GM19193 (cell line): ENCODE data around the gene VCP.

Source experiments
- POLR2A ChIP-seq: IDR thresholded peaks from 4 replicates; pipeline ENCODE4 v1.6.1; 2011; ENCODE audit not compliant: insufficient read depth, insufficient read length; ENCODE audit errors: extremely low read depth

VCP gene

DNA sequence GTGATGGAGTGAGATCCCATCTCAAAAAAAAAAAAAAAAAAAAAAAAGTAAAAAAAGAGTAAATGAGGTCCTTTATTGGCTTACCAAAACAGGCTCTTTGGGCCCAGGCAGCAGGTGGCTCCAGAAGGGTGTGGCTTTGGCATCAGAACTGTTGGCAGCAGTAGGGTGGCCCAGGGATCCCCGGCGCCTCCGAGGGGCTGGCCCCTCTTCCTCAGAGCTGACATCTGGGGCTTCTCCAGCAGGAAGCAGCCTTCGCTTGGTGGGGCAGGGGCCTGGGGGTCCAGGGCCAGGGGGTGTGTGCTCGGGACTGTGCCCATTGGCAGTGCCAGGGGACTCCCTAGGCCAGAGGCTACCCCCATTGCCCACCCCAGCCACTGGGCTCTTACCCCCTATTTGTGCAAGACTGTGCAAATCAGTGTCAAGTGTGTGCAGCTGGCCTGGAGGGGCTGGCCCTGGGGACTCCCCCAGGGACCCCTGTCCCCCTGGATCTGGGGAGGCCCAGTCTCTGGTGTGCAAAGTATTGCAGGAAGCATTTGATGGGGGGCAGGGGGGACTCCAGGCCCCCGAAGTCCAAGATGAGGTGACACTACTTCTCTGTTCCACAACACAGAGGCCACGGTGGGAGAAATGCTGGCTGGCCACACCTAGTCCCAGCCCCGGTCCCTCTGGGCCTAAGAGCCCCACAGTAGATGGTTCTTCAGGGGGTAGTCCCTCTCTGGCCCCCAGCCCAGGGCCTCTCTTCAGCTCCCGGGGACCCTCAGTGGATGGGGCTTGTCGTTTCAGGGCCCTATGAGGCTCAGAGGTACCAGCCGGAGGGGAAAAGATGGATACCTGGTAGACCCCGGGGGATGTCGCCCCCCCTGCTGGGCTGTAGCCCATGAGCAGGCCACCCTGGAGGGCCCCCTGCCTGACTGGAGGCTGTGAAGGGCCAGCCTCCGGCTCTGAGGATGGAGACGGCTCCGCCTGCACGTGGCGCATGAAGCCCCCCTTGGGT is 35.2 kb upstream of the VCP start:
- TF ChIP-seq POLR2A = no peak

DNA sequence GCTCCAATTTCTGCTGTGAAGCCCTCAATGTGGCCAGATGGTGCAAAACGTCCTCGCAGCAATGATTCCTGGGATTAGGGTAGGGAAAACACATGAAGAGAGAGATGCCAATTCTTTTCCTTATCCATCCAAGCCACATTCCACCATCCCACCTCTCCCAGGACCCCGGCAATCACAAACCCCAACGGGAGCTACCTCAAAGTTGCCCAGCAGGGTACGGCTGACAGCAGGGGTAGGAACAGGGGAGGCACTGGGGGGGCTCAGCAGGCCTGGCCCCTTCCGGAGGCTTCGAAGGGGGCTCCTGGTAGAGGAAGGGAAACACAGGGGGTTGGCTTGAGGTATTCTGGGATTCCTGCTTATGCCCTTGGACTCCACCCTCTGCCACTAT is 33.9 kb upstream of the VCP start:
- TF ChIP-seq POLR2A = no peak

DNA sequence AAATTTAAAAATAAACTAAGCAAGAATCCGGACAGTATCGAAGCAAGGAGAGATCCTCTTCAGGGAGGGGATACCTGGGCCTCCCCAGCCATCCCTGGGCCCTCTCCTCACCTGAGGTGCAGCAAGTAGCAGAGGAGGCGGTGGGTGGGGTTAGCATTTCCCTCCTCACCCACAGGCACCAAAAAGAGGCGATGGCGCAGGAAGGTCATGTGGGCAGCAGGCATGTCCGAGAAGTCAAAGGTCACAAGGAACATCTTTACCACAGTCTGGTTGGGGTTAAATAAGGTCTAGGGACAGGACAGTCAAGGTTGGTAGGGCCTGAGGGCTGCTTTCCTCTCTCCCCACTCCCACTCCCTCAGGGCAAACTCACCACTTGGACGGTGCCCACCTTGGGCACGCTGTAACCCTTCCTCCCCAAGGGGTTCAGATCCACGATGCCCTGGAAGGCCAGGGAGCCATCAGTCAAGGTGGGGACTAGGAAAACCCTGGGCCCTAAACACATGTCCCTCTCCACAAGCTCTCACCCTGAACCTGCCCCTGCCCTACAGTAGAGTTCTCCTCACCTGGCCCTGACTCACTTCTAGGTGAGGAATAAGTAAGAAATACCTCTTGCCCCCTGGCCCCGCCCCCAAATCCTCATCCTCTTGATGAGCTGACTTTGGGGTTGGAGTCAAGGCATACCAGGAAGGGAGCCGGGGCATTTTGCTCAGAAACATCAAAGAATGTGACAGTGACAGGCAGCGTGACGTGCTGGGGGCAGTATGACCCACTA is 33.3 kb upstream of the VCP start:
- TF ChIP-seq POLR2A = no peak

DNA sequence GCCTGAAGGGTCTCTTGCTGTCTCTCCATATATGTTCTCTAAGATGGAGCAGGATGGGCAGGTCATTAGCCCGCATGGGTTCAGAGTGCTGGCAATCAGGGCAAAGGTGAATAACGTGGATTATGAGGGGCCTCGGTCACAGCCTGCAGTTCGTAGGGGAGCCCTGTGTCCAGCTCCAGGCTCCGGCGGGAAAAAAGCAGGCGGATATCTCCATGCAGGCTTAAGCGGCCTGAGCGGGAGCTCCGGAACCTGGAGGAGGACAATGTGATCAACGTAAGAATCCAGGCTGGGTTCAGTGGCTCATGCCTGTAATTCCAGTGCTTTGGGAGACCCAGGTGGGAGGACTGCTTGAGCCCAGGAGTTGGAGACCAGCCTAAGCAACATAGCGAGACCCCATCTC is 32.7 kb upstream of the VCP start:
- no peak for TF ChIP-seq POLR2A

DNA sequence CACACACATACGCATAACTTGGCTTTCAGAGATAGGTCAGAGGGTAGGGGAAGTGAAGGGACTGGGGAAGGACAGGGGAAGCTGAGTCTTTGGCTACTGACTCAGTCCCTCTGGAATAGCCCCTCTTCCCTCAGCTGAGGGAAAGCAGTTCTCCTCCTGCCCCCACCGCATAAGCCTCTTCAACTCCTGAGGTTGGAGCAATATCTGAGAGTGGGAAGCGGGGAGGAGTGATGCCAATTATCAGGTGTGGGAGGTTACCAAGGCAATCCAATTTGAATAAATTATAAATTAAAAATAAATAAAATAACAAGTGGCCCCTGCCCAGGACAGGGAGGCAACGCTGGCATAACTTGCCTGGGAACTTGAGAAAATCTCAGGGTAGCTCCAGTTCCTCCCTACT is 32.2 kb upstream of the VCP start:
- TF ChIP-seq POLR2A = no peak

DNA sequence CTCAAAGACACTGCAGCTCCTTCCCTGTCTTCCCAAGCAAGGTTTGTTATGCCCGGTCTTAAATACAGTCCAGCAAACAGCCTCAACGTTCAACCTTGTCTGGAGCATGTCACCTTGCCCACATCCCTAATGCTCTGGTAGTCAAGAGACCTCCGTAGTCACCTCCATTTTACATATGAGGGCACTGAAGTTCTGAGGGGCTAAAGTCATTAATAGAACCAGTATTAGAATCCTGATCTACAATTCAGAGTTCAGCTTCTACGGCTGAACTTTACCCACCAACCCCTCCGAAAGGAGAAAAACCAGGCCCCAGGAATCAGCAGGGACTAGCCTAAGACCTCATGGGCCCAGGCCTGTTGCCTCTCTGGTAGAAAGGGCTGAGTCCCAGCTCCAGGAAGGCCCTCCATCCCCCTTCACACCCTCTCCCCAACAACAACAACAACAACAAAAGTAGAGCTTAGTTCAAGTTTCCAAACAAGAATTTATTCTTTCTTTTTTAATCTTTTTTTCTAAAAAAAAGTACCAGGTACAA is 31.3 kb upstream of the VCP start:
- TF ChIP-seq POLR2A = no peak

DNA sequence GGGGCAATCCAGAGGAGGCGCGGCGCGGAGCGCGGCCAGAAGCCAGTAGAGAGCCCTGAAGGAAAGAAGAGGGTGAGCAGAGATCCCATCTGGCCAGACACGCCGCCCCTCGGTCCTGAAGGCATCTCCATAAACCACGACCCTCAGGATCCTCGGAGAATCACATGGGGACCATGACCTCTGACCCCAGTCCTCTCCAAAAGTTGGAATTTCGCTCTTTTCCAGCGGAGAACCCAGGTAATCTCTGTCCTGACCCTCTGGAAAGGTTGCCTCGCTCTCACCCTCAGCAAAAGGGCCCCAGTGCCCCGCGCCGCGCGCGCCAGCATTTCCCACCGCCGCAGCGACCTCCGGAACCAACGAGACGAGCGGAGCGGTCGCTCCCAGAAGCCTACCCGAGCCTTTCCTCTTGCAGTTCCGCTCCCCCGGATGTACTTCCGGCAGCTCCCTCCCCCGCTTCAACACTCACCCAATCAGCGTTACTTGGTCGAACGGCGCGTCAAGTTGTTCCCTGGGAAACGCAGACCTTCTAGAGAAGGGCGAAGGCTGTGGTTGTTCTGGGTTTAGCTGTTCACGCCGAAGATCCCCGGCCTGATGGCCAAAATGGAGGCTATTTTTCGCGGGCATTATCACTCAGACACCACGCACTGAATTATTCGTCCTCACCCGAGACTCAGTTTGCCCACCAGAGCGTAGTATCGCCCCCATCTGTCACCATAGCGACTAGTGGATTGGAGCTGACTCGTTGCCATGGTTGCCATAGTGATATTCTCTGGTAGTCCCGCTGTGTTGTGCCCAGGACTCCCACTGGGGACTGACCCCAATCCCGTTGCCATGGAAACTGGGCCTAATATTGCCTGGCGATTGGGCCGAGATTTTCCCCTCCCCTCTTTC is 30.6 kb upstream of the VCP start, which contains the start of gene STOML2:
STOML2 (minus strand) TSS at position 363 of the 891 bp plus-strand sequence; CDS start at position 326, 37 bp downstream.
- TF ChIP-seq POLR2A = peak; percentile 88

DNA sequence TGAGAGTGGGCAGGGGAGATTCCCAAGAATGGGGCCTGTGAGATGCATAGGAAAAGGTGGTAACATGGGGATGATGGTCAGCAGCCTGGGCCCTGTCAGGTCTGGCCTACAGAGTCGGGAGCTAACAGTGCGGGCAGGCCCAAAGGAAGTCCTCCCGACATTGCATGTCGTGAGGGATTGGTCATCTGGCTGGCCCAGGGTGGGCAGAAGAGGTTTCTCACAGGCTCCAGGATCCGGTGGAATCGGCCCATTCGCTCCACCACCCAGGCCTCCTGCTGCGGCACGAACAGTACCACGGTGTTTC is 30.0 kb upstream of the VCP start:
- TF ChIP-seq POLR2A = no peak

DNA sequence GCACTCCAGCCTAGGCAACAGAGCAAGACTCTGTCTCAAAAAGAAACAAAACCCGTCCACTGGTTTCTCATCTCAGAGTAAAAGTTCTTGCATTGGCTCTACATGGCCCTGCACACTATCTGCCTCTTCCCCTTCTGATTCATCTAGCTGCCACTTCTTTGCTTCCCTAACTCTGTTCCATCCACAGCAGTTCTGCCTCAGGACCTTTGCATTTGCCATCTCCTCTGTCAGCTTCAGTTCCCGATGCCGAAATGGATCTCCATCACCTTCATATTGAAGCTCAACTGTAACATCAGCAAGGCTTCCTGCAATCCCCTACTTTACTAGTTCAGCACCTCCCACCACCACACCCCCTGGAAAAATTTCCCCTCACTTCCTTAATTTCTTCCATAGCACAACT is 25.1 kb upstream of the VCP start:
- no peak for TF ChIP-seq POLR2A

DNA sequence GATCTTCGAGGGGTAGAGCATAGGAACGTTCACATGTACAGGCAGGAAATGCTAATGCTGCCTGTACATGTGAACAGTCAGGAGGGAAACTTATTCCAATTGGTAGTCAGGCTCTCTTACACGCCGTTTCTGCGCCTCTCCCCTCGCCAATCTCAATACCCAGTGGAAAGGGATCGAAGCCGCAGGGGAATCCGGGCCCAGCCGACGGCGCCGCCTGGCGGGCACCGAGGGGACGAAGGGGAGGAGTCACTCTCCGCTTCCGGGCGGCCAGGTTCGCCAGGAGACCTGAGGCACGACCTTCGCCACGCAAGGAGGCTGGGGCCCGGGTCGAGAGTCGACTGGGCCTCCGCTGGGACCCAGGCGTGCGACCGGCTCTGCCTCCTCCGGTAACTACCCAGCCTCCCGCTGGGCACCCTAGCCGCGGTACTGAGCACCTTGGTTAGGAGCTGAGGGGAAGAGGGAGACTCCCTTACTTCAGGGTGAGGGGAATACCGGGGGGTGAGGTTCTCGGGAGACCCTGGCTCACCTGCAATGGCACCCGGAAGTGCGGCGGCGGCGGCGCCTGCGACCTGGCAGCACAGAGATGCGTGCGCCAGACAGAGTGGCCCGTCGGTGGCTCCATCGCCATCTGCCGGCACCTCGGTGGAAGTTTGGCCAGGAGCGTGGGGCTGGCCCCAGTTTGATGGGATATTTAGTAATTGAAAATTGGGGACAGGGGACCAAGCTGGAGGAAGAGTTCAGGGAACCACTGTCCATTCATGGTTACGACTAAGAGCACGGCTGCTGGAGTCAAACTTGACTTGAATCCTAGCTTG is 23.8 kb upstream of the VCP start, which contains the start of gene PIGO:
PIGO (minus strand) TSS at position 557 of the 815 bp plus-strand sequence. CDS start 1,026 bp downstream, outside the sequence.
- TF ChIP-seq POLR2A = peak; percentile 93

DNA sequence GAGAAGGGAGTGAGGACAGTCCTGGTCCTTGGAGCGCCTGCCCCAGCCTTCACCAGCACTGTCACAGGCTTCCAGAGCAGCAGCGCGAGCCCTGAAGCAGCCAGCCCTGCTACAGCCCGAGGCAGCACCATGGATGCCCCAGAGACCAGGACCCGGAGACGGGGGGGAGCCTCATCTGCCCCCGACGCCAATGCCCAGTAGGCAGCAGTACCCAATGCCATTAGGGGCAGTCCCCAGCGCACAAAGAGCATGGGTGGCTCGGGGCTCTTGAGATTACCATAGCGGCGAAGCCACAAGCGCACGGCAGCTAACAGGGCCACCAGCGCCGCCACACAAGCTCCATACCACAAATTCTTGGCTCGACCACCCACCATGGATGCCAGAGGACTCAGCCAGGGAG is 19.1 kb upstream of the VCP start:
- no peak for TF ChIP-seq POLR2A

DNA sequence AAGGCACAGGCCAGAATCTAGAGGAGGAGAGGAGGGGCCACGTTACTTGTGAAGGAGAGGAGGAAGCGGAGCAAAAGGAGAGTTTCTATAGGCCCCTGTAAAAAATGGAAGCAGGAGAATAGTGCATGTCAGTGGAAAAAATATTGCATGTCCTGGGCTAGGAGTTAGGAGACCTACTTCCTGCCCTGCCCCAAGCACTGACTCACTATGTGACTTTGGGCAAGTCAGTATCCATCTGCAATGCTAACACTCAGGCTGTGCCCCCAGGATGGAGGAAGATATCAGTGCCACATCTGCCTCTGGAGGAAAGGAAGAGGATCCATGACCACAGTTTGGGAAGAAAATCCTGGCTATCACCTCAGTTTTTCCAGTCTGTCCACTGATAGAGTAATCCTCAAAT is 17.0 kb upstream of the VCP start:
- TF ChIP-seq POLR2A = no peak

DNA sequence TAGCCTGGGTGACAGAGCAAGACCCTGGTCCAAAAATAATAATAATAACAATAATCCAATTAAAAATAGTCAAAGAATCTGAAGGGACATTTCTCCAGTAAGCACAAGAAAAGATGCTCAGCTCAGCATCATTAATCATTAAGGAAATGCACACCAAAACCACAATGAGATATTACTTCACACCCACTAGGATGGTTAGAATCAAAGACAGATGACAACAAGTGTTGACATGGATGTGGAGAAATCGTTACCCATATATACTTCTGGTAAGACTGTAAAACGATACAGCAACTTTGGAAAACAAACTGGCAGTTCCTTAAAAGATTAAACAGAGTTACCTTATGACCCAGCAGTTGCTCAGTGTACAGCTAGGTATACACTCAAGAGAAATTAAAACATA is 12.7 kb upstream of the VCP start:
- no peak for TF ChIP-seq POLR2A
